Measurements from ENCODE around the gene PTPN12. TPM values are rescaled to one million over a fixed set of nuclear protein-coding genes. Genes with fewer than 3 reads are reported as not detected.
"Not testable (repeated sequence)": the region's sequence is repeated elsewhere in the genome, so short reads cannot be mapped to it uniquely, and the experiment has no call there.

The PTPN12 gene
- 1 to 10 TPM; 7.2 to 7.6 TPM for total RNA-seq

DNA sequence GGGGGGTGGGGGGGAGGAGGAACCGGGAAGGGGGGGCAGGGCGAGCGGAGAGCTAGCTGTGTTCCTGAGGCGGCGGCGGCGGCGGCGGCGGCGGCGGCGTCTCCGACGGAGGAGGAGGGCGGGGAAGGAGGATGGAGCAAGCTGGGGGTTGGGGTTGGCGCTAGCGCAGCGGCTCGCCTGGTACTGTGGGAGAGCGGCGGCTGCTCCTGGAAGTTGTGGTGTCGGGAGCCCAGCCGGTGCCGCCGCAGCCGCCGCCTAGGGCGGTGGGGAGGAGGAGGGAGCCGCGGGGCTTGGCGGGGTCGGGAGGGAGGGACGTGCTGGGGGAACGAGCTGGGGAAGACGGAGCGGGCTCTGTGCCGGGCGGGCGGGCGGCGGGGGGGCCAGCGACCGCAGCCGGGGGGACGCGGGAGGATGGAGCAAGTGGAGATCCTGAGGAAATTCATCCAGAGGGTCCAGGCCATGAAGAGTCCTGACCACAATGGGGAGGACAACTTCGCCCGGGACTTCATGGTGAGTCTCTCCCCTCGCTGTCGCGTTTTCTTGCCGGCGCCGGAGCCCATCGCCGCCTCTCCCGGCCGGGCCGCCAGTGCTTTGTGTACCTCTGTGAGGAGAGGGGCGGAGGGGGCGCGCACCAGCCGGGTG, at the start of gene PTPN12:
Gene PTPN12, plus strand, starts transcription at position 160 of the 642 bp plus-strand sequence. Its CDS starts 252 bp downstream, at position 412.
- Mint-ChIP-seq H3K27me3 (ENCODE audit: low read depth) (no peaks in the 10 kb centered on the region), H3K36me3 (ENCODE audit: low read depth) (no peaks in the 10 kb centered on the region), H3K4me1 (ENCODE audit: low read depth) (peaks cover 12% of the 10 kb centered on the region), H3K27ac (peak within 1 kb of the TSS; percentile 84), H3K4me3 (peak within 1 kb of the TSS; percentile 98), H3K9me3 (no peaks in the 10 kb centered on the region)
- intact Hi-C loops (cut with micrococcal nuclease): loop anchor here (1.0 to 10.0 kb wide), 7 partner anchors 75 to 1180 kb away; partner anchors contain the start of gene YWHAG
- CTCF ChIA-PET: no interaction called here
- DNase-seq: peak; percentile 49

GRCh38 chr7:77488986-77489385, 48.1 kb upstream of the PTPN12 start:
- no peak for DNase-seq
- Mint-ChIP-seq H3K27ac (no peak overlapping the region), H3K4me1 (ENCODE audit: low read depth) (no peaks in the 10 kb centered on the region), H3K4me3 (no peak overlapping the region), H3K27me3 (ENCODE audit: low read depth) (no peaks in the 10 kb centered on the region), H3K36me3 (ENCODE audit: low read depth) (no peaks in the 10 kb centered on the region), H3K9me3 (peaks cover 9% of the 10 kb centered on the region)
- intact Hi-C loops (cut with micrococcal nuclease): no loop called here
- CTCF ChIA-PET: no interaction called here

DNA sequence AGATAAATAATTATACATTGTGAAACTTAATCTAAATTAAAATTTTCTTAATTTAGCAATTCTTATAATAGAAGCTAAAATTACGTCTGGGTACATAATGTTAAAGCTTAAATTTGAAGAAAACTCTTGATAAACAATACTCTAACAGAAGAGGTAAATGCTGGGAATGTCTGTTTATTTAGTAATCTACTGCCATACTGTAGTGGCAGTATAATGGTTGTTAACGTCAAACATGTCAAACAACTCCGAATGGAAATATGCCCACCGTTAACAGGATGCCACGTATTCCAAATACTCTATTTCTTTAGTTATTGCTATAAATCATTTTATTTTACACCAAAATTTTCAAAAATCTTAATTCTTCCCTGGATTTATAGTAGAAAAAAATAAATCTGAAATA, 40.0 kb upstream of the PTPN12 start:
- intact Hi-C loops (cut with micrococcal nuclease): no loop called here
- CTCF ChIA-PET: no interaction called here
- Mint-ChIP-seq H3K4me1 (ENCODE audit: low read depth) (no peaks in the 10 kb centered on the region), H3K9me3 (peaks cover 14% of the 10 kb centered on the region), H3K36me3 (ENCODE audit: low read depth) (no peaks in the 10 kb centered on the region), H3K27ac (no peak overlapping the region), H3K4me3 (no peak overlapping the region), H3K27me3 (ENCODE audit: low read depth) (no peaks in the 10 kb centered on the region)
- no peak for DNase-seq

GRCh38 chr7:77498659-77499379, 38.3 kb upstream of the PTPN12 start:
- peaks cover 6% of the 10 kb centered on the region for H3K9me3 Mint-ChIP-seq

GRCh38 chr7:77501192-77501515, 35.9 kb upstream of the PTPN12 start:
- H3K4me3 Mint-ChIP-seq: no peak overlapping the region
- H3K27me3 Mint-ChIP-seq (ENCODE audit: low read depth): no peaks in the 10 kb centered on the region
- intact Hi-C loops (cut with micrococcal nuclease): no loop called here
- DNase-seq: no peak
- H3K4me1 Mint-ChIP-seq (ENCODE audit: low read depth): no peaks in the 10 kb centered on the region
- H3K27ac Mint-ChIP-seq: no peak overlapping the region
- H3K9me3 Mint-ChIP-seq: no peaks in the 10 kb centered on the region
- no peaks in the 10 kb centered on the region for H3K36me3 Mint-ChIP-seq (ENCODE audit: low read depth)
- CTCF ChIA-PET: no interaction called here

More at GRCh38 chr7:77498659-77499379, 38.3 kb upstream of the PTPN12 start:
- intact Hi-C loops (cut with micrococcal nuclease): no loop called here
- H3K4me3 Mint-ChIP-seq: no peak overlapping the region
- no peak overlapping the region for H3K27ac Mint-ChIP-seq
- H3K36me3 Mint-ChIP-seq (ENCODE audit: low read depth): no peaks in the 10 kb centered on the region
- H3K27me3 Mint-ChIP-seq (ENCODE audit: low read depth): no peaks in the 10 kb centered on the region
- DNase-seq: no peak
- H3K4me1 Mint-ChIP-seq (ENCODE audit: low read depth): no peaks in the 10 kb centered on the region
- CTCF ChIA-PET: interaction anchor here (0.6 kb wide), 1 partner anchor 471 kb away, joined by 3 read pairs; no protein-coding TSS in a partner anchor

DNA sequence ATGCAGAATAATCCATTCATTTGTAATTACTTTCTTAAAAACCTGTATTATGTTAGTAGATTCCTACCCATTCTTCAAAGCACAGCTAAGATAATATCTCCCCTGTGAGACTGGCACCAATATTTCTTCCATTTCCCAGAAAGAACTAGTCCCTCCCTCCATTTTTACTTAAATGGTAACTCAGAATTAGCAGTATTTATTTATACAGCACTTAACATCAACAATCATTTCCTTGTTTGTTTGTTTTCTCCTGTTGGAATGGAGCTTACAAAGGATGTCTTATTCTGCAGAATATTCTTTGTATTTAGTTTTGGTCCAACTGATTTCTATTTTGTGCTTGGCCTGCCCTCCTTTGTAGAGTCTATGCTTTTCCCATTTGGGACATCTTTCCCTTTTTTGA, 32.1 kb upstream of the PTPN12 start:
- no peak for DNase-seq
- Mint-ChIP-seq H3K36me3 (ENCODE audit: low read depth) (no peaks in the 10 kb centered on the region), H3K27ac (no peak overlapping the region), H3K27me3 (ENCODE audit: low read depth) (no peaks in the 10 kb centered on the region), H3K4me3 (no peak overlapping the region), H3K9me3 (no peaks in the 10 kb centered on the region), H3K4me1 (ENCODE audit: low read depth) (no peaks in the 10 kb centered on the region)
- CTCF ChIA-PET: interaction anchor here (0.9 kb wide), 1 partner anchor 13 kb away, joined by 3 read pairs; no protein-coding TSS in a partner anchor
- intact Hi-C loops (cut with micrococcal nuclease): no loop called here

DNA sequence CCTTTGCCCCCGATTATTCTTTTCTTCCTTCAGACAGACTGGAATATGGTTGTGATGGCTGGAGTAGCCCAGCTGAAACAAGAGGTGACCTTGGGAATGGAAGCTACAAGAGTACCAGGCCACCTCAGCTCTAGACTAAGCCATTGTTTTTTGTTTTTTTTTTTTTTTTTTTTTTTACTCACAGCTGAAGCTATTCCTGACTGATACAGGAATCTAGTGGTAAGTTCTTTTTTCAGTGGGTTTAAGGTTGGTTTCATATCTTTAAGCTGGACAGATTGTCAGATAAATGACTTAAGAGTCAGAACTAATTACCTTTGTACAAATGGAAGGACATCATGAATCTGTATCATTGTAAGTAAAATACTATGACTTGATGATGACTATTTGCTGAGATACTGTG, 30.2 kb upstream of the PTPN12 start:
- DNase-seq: no peak
- Mint-ChIP-seq H3K4me3 (no peak overlapping the region), H3K36me3 (ENCODE audit: low read depth) (no peaks in the 10 kb centered on the region), H3K27me3 (ENCODE audit: low read depth) (no peaks in the 10 kb centered on the region), H3K4me1 (ENCODE audit: low read depth) (no peaks in the 10 kb centered on the region), H3K9me3 (no peaks in the 10 kb centered on the region), H3K27ac (no peak overlapping the region)
- CTCF ChIA-PET: interaction anchor here (0.7 kb wide), 1 partner anchor 141 kb away, joined by 3 read pairs; no protein-coding TSS in a partner anchor
- intact Hi-C loops (cut with micrococcal nuclease): no loop called here

DNA sequence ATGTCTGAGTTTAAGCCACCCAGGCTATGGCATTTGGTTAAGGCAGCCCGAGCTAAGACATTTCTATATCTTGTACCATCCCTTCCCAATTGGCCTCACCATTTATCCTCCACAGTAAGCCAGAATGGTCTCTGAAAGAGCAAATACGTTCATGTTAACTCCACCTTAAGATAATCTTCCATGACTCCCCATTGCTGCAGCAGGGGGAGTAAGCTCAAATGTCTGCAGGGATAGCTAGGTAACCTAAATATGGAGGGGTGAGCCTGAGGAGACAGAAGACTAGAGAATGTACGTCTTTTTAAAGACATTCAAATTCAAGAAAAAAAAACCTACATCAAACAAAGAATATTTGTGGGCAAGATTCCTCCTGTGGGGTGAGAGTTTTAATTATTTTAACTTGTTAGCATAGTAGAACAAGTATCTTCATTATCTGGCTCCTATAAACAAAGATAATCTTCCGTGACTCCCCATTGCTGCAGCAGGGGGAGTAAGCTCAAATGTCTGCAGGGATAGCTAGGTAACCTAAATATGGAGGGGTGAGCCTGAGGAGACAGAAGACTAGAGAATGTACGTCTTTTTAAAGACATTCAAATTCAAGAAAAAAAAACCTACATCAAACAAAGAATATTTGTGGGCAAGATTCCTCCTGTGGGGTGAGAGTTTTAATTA, 24.0 kb upstream of the PTPN12 start:
- H3K4me1 Mint-ChIP-seq (ENCODE audit: low read depth); intact Hi-C loops (cut with micrococcal nuclease): not testable (repeated sequence)
- CTCF ChIA-PET: interaction anchor here (0.7 to 0.9 kb wide), 2 partner anchors 39 to 341 kb away, joined by 3 read pairs; no protein-coding TSS in a partner anchor

DNA sequence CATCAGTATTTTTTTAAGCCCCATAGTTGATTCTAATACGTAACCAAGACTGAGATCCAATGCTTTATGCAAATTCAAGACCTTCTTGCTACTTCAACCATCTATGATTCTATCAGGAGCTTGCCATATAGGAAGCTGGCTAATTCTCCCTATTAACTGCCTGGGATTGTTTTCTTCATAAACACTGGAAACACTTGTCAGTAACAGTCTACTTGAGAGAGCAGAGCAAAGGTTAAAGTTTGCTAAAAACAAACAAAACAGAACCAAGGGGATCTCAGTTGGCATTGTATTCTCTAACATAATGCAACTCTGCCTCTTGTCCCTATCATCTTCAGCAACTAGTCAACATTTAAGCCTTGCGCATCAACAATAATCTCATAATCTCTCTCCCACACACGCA, 21.0 kb upstream of the PTPN12 start:
- H3K9me3 Mint-ChIP-seq: no peaks in the 10 kb centered on the region
- CTCF ChIA-PET: interaction anchor here (0.6 kb wide), 1 partner anchor 65 kb away, joined by 5 read pairs; no protein-coding TSS in a partner anchor
- no peak for DNase-seq
- H3K36me3 Mint-ChIP-seq (ENCODE audit: low read depth): no peaks in the 10 kb centered on the region
- no peak overlapping the region for H3K4me3 Mint-ChIP-seq
- no peak overlapping the region for H3K27ac Mint-ChIP-seq
- H3K4me1 Mint-ChIP-seq (ENCODE audit: low read depth): no peaks in the 10 kb centered on the region
- intact Hi-C loops (cut with micrococcal nuclease): no loop called here
- H3K27me3 Mint-ChIP-seq (ENCODE audit: low read depth): no peaks in the 10 kb centered on the region

More for the DNA sequence above, 24.0 kb upstream of the PTPN12 start:
- not testable (repeated sequence) for H3K27me3 Mint-ChIP-seq (ENCODE audit: low read depth); H3K27ac Mint-ChIP-seq; H3K9me3 Mint-ChIP-seq; DNase-seq; H3K4me3 Mint-ChIP-seq; H3K36me3 Mint-ChIP-seq (ENCODE audit: low read depth)

DNA sequence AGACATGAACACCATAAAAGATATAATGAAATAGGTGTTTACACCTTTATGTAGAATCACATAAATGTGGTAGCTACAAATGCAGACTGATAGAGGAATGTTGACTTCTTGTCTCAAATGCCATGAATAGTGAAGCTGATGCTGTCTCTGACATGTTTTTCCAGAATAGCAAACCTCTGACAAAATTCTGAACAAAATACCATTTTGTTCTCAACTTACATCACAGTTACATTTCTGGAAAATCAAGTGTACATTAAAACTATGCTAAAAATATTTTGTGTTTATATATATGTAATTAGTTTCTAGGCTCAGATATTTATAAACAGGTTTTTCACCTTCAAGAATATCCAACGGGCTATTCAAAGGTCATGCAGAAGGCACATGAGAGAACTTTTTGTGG, 16.8 kb upstream of the PTPN12 start:
- intact Hi-C loops (cut with micrococcal nuclease): no loop called here
- DNase-seq: no peak
- CTCF ChIA-PET: no interaction called here
- no peak overlapping the region for H3K27ac Mint-ChIP-seq
- H3K4me1 Mint-ChIP-seq (ENCODE audit: low read depth): no peaks in the 10 kb centered on the region
- H3K36me3 Mint-ChIP-seq (ENCODE audit: low read depth): no peaks in the 10 kb centered on the region
- no peak overlapping the region for H3K4me3 Mint-ChIP-seq
- no peaks in the 10 kb centered on the region for H3K9me3 Mint-ChIP-seq
- no peaks in the 10 kb centered on the region for H3K27me3 Mint-ChIP-seq (ENCODE audit: low read depth)

DNA sequence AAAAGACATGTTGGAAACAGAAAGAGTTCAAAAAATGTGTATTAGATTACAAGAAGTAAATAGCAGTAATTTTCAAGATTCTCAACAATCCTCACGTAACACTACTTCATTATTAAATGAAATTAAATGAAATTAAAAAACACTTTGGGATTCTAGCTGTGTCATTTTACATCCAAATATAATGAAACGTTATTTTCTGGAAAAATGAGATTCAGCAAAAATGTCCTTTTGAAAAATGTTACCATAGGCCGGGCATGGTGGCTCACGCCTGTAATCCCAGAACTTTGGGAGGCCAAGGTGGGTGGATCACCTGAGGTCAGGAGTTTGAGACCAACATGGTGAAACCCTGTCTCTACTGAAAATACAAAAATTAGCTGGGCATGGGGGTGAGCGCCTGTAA, 15.6 kb upstream of the PTPN12 start:
- H3K4me3 Mint-ChIP-seq; DNase-seq; H3K36me3 Mint-ChIP-seq (ENCODE audit: low read depth); intact Hi-C loops (cut with micrococcal nuclease); H3K9me3 Mint-ChIP-seq; CTCF ChIA-PET; H3K27me3 Mint-ChIP-seq (ENCODE audit: low read depth); H3K4me1 Mint-ChIP-seq (ENCODE audit: low read depth); H3K27ac Mint-ChIP-seq: not testable (repeated sequence)

- H3K27ac Mint-ChIP-seq: no peak overlapping the region
- no peaks in the 10 kb centered on the region for H3K9me3 Mint-ChIP-seq
- intact Hi-C loops (cut with micrococcal nuclease): no loop called here
- no peaks in the 10 kb centered on the region for H3K36me3 Mint-ChIP-seq (ENCODE audit: low read depth)
- H3K4me1 Mint-ChIP-seq (ENCODE audit: low read depth): peaks cover 8% of the 10 kb centered on the region
- H3K4me3 Mint-ChIP-seq: no peak overlapping the region
- H3K27me3 Mint-ChIP-seq (ENCODE audit: low read depth): no peaks in the 10 kb centered on the region
- no peak for DNase-seq
- CTCF ChIA-PET: no interaction called here
Observed at GRCh38 chr7:77524731-77525130, 12.4 kb upstream of the PTPN12 start.

All from activated naive CD4-positive, alpha-beta T cell treated with anti-CD3 and anti-CD28 coated beads for 36 hours (primary cell).